CD4-positive, alpha-beta T cell treated with Interleukin-17A for 1 hour (primary cell): Measurements from ENCODE around the gene PDXDC1.
"Not testable (repeated sequence)": the region's sequence is repeated elsewhere in the genome, so short reads cannot be mapped to it uniquely, and the experiment has no call there.

Source experiments
- DNase-seq: peaks from one replicate; pipeline ENCODE4 v3.0.0-alpha.2; 2020

Gene PDXDC1

GRCh38 chr16:15073101-15073500, 98.3 kb downstream of the PDXDC1 start:
- DNase-seq, result no peak

- not testable (repeated sequence) for DNase-seq
These were observed 101.3 kb downstream of the PDXDC1 start for GRCh38 chr16:15076161-15076560.

- DNase-seq, result not testable (repeated sequence)
These were observed 106.1 kb downstream of the PDXDC1 start for GRCh38 chr16:15080883-15081282.

GRCh38 chr16:15082788-15083187, 108.0 kb downstream of the PDXDC1 start:
- not testable (repeated sequence) for DNase-seq

GRCh38 chr16:15090663-15091269, 115.9 kb downstream of the PDXDC1 start:
- not testable (repeated sequence) for DNase-seq

- DNase-seq, result not testable (repeated sequence)
These were observed 118.7 kb downstream of the PDXDC1 start for GRCh38 chr16:15093571-15093954.

GRCh38 chr16:15093955-15094827, 119.4 kb downstream of the PDXDC1 start, which contains the start of gene RRN3:
Gene RRN3 (minus strand): TSS chr16:15094272. CDS start chr16:15094233, 39 bp downstream.
- DNase-seq, result peak; percentile 88

GRCh38 chr16:15096583-15096972, 121.8 kb downstream of the PDXDC1 start:
- not testable (repeated sequence) for DNase-seq

- DNase-seq, result not testable (repeated sequence)
These were observed 124.6 kb downstream of the PDXDC1 start for GRCh38 chr16:15099366-15099909.

- not testable (repeated sequence) for DNase-seq
These were observed 125.7 kb downstream of the PDXDC1 start for GRCh38 chr16:15100372-15100987.

- DNase-seq, result not testable (repeated sequence)
These were observed 153.0 kb downstream of the PDXDC1 start for GRCh38 chr16:15127641-15128425.

GRCh38 chr16:15130256-15130932, 155.6 kb downstream of the PDXDC1 start:
- DNase-seq, result not testable (repeated sequence)

GRCh38 chr16:15130943-15131700, 156.3 kb downstream of the PDXDC1 start:
- not testable (repeated sequence) for DNase-seq

GRCh38 chr16:15132719-15133428, 158.0 kb downstream of the PDXDC1 start:
- DNase-seq, result not testable (repeated sequence)

GRCh38 chr16:15133554-15133953, 158.7 kb downstream of the PDXDC1 start:
- not testable (repeated sequence) for DNase-seq

GRCh38 chr16:15134752-15135482, 160.1 kb downstream of the PDXDC1 start:
- DNase-seq, result not testable (repeated sequence)

- not testable (repeated sequence) for DNase-seq
These were observed 160.9 kb downstream of the PDXDC1 start for GRCh38 chr16:15135483-15136360.

- DNase-seq, result not testable (repeated sequence)
These were observed 162.7 kb downstream of the PDXDC1 start for GRCh38 chr16:15137514-15137913.
